8988T (cell line): ENCODE data around the gene ITGB1.
"Not testable (repeated sequence)": the region's sequence is repeated elsewhere in the genome, so short reads cannot be mapped to it uniquely, and the experiment has no call there.

ENCODE experiments used
- DNase-seq: peaks from one replicate; pipeline ENCODE4 v3.0.0; 2011

ITGB1 gene

GRCh38 chr10:32929634-32930033 is 28.4 kb downstream of the ITGB1 start:
- DNase-seq, result no peak

- no peak for DNase-seq
Observed at GRCh38 chr10:32927750-32928149, 30.3 kb downstream of the ITGB1 start.

GRCh38 chr10:32923849-32924248 is 34.2 kb downstream of the ITGB1 start:
- no peak for DNase-seq

- no peak for DNase-seq
Observed at GRCh38 chr10:32923134-32923533, 34.9 kb downstream of the ITGB1 start.

GRCh38 chr10:32922170-32922569 is 35.9 kb downstream of the ITGB1 start:
- DNase-seq, result no peak

- not testable (repeated sequence) for DNase-seq
Observed at GRCh38 chr10:32917817-32918216, 40.2 kb downstream of the ITGB1 start.

- DNase-seq, result no peak
Observed at GRCh38 chr10:32911285-32912016, 46.6 kb downstream of the ITGB1 start.

GRCh38 chr10:32909970-32910369 is 48.1 kb downstream of the ITGB1 start:
- DNase-seq, result not testable (repeated sequence)

- no peak for DNase-seq
Observed at GRCh38 chr10:32909456-32909855, 48.6 kb downstream of the ITGB1 start.

- DNase-seq, result no peak
Observed at GRCh38 chr10:32906595-32906994, 51.4 kb downstream of the ITGB1 start.

- no peak for DNase-seq
Observed at GRCh38 chr10:32905466-32905865, 52.6 kb downstream of the ITGB1 start.

- no peak for DNase-seq
Observed at GRCh38 chr10:32901815-32902214, 56.2 kb downstream of the ITGB1 start.

- DNase-seq, result not testable (repeated sequence)
Observed at GRCh38 chr10:32895200-32895968, 62.6 kb downstream of the ITGB1 start.

- DNase-seq, result no peak
Observed at GRCh38 chr10:32893916-32894664, 63.9 kb downstream of the ITGB1 start.

GRCh38 chr10:32893434-32893833 is 64.6 kb downstream of the ITGB1 start:
- DNase-seq, result no peak

- no peak for DNase-seq
Observed at GRCh38 chr10:32891261-32891660, 66.8 kb downstream of the ITGB1 start.

- no peak for DNase-seq
Observed at GRCh38 chr10:32890444-32890843, 67.6 kb downstream of the ITGB1 start.

GRCh38 chr10:32889631-32890212 is 68.3 kb downstream of the ITGB1 start:
- DNase-seq, result no peak

- DNase-seq, result no peak
Observed at GRCh38 chr10:32888161-32888927, 69.7 kb downstream of the ITGB1 start.

- DNase-seq, result no peak
Observed at GRCh38 chr10:32887481-32887880, 70.5 kb downstream of the ITGB1 start.

GRCh38 chr10:32882076-32882475 is 76.0 kb downstream of the ITGB1 start:
- DNase-seq, result no peak

GRCh38 chr10:32878646-32879045 is 79.4 kb downstream of the ITGB1 start:
- no peak for DNase-seq
